ENCODE results near the gene TSR3.

GRCh38 chr16:1301562-1301961 is 50.1 kb downstream of the TSR3 start:
- no peak for TF ChIP-seq CTCF (IDR thresholded peaks at IDR 0.05; ENCODE audit: low read length)
- TF ChIP-seq EZH2 (optimal IDR thresholded peaks at IDR 0.05; ENCODE audit: low read depth, low read length): no peak
- TF ChIP-seq EZH2phosphoT487 (IDR thresholded peaks at IDR 0.05; ENCODE audit: low read length): no peak
